ENCODE results near the gene EMILIN1.

DNA sequence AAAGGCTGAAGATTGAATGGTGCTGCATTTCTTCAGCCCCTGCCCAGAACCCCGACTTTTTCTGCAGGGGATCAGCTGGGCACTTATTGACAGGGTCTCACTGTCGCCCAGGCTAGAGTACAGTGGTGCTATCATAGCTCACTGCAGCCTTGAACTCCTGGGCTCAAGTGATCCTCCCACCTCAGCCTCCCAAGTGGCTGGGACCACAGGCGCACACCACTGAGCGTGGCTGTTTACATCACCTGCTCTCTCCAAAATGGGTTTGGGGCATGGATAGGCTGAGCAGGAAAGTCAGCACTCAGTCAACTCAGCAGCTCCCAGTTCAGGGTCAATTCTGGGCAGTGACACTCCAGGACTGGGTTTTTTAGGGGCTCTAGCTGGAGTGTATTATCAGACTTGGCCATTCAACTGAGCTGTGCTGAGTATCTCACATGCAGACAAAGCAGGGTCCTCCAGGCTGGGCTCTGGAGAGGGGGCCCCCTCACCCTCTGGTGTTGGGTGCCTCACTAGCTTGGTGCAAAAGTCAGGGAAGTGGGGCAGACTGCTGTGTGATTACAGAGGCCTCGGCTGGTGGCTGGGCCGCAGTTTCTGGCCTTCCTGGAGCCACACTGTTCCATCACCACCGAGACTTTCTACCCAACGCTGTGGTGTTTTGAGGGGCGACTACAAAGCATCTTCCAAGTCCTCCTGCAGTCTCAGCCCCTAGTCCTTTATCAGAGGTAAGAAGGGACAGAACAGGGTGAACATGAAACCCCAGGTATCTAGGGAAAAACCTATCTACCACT lies 49.7 kb downstream of the EMILIN1 start:
- TF ChIP-seq, protein P1, sequence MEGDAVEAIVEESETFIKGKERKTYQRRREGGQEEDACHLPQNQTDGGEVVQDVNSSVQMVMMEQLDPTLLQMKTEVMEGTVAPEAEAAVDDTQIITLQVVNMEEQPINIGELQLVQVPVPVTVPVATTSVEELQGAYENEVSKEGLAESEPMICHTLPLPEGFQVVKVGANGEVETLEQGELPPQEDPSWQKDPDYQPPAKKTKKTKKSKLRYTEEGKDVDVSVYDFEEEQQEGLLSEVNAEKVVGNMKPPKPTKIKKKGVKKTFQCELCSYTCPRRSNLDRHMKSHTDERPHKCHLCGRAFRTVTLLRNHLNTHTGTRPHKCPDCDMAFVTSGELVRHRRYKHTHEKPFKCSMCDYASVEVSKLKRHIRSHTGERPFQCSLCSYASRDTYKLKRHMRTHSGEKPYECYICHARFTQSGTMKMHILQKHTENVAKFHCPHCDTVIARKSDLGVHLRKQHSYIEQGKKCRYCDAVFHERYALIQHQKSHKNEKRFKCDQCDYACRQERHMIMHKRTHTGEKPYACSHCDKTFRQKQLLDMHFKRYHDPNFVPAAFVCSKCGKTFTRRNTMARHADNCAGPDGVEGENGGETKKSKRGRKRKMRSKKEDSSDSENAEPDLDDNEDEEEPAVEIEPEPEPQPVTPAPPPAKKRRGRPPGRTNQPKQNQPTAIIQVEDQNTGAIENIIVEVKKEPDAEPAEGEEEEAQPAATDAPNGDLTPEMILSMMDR (conservative IDR thresholded peaks at IDR 0.05; ENCODE audit: low read depth in 2 of 2), result no peak
- TF ChIP-seq EZH2 (IDR thresholded peaks at IDR 0.05; ENCODE audit: low read depth, unreplicated experiment) (no peak), ZNF114 (CRISPR knock-in tag; IDR thresholded peaks at IDR 0.05) (no peak)
- TF ChIP-seq, protein P2, sequence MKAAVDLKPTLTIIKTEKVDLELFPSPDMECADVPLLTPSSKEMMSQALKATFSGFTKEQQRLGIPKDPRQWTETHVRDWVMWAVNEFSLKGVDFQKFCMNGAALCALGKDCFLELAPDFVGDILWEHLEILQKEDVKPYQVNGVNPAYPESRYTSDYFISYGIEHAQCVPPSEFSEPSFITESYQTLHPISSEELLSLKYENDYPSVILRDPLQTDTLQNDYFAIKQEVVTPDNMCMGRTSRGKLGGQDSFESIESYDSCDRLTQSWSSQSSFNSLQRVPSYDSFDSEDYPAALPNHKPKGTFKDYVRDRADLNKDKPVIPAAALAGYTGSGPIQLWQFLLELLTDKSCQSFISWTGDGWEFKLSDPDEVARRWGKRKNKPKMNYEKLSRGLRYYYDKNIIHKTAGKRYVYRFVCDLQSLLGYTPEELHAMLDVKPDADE (IDR thresholded peaks at IDR 0.05), result no peak

All from GM23338 (cell line).